Measurements from ENCODE around the gene CGB1.

DNA sequence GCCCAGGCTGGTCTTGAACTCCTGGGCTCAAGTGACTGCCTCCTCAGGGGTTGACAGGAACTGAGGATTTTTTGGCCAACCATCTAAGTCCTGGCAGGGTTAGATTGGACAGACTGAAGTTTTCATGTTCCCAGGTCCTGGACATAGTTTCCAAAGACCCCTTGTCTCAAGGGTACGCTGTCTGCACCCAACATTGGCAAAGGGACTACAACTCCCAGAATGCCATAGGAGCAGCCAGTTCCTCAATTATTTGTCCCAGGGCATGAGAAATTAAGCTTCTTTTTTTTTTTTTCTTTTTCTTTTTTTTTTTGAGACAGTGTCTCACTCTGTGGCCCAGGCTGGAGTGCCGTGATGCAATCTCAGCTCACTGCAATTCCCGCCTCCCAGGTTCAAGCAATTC, 50.5 kb downstream of the CGB1 start:
- TF ChIP-seq CTCF (IDR thresholded peaks at IDR 0.05) (no peak), ZFX (IDR thresholded peaks at IDR 0.05; ENCODE audit: borderline replicate concordance) (no peak)

All from 22Rv1 (cell line).